Astrocyte of the hippocampus (primary cell): ENCODE results near the gene SLC9C1.

Experiments used
- DNase-seq: peaks from one replicate; pipeline ENCODE4 v3.0.0; 2011; ENCODE audit warnings: low read depth, low spot score

The SLC9C1 gene

DNA sequence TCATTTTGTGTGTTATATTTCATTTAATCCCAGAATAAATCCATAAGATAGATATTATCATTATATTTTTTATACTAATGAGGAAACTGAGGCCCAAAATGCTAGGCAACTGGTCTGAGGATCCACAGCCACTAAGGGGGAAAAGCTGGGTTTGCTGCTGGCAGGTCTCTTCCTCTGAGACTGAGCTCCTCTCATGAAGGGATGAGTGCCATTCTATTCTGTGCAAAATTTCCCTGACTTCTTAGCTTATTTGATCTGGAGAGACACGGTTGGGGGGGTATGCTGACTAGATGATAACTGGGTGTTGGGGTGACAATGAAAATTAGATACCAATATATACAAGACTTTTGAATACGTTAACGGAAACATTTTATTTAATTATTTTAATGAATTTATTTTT lies 162.9 kb downstream of the SLC9C1 start:
- DNase-seq, result no peak

GRCh38 chr3:112130638-112130993 lies 163.4 kb downstream of the SLC9C1 start:
- DNase-seq, result no peak

GRCh38 chr3:112129925-112130637 lies 163.9 kb downstream of the SLC9C1 start:
- DNase-seq, result no peak

- no peak for DNase-seq
Measured at GRCh38 chr3:112128843-112129727, 164.9 kb downstream of the SLC9C1 start.

DNA sequence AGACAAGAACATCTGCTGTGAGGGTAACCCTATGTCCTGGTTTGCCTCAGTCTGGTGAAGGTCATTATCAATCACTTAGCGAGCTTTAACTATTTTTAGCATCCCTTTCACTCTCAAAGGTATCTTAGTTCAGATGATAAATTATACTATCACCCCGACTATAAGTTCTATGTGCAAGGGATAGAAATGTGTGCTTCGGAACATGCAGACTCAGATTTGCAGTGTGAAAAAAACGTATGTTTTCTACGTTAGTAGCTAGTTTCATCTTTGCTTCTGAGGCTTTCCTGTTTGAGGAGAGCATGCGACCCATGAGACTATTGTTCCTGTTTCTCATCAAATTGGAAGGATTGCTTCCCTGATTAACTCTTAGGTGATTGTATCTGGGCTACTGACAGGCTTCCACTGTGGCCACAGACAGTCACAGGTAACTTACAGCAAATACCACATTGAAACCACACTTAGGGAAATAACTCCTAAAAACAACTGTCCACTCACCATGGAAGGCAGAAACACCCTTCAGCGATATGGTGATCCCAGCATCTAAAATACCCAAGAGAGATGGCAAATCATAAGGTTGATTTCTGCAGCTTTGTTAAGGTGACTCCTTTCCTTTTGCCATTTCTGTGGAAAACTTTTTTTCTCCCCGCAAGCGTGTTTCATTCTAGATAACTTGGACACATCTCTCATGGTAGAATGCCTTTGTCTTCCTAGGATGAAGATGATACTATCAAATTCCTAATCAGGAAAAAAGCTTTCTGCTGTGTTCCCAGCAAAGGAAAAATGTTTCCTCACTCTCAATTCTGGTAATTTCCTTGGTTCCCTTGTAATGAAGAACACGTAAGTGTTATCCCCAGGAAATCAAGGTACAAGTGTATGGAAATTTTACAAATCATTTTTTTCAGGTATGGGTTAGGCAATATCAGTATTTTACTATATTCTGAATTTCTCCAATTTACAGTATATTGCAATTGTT lies 166.2 kb downstream of the SLC9C1 start:
- no peak for DNase-seq

- DNase-seq, result peak; percentile 59
Measured at GRCh38 chr3:112126511-112126911, 167.5 kb downstream of the SLC9C1 start.

DNA sequence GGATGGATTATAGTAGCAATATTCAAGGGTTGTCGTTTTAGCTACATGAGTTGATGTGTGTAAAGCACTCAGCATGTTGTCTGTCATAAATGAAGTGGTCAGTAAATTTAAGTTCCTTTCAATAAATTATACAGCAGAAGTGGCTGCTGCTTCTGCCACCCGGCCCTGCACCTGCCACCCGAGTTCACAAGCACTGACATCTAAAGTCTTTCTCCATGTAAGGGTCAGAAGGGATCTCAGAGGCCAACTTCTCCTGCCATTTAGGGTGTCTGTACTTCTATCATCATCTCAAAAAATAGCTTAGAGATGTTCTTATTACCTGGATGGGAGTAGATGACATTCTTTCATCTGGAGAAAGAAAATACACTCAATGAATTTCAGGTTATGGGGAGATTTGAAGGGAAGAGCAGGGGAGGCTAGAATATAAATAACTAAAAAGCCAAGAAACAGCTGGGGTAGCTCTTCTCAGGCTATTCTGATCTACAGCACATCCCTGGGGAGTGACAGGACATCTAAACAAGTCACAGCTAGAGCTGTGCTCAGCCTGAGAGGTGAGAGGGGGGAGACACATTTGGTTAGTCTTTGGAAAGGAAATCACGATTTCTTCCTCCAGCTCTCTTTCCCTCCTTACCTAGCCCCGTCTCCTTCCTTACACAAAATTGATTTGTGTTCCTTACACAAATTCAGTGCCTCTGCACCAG lies 169.0 kb downstream of the SLC9C1 start:
- no peak for DNase-seq

DNA sequence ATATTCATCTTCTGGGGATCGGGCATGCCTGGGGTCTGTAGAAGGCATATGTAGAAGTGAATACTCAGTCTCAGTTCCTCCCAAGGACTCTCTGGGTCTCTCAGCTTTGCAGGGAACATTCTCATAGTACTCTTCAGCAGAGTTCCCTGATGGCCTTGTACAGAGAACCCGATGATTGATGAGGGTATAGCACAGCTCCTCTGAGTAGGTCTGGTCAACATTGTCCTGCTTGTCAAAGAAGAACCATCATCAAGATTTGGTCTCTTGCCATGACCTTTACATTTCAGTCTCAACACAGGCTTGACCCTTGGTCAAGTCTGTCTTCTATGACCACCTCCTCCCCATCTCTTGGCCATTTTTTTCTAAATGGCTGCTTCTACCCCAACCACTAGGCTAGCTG lies 170.5 kb downstream of the SLC9C1 start:
- DNase-seq, result no peak

DNA sequence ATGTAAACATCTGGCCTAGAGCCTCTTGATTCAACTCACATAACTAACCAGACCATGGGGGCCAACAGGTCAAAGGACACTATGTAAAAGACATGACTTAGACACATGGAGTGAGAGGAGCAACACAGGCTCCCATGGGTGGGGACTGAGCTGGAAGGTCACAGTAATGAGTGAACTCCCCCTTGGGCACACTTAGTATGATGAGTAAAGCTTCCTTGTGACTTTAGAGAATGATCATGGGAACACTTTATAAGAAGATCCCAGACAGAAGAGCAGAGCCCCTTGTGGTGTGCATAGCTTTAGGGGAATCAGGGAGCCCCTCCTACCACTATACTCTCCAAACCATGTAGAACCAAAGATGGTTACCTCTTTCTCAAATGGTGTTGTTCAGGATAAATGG lies 171.1 kb downstream of the SLC9C1 start:
- DNase-seq, result no peak

- DNase-seq, result no peak
Measured at GRCh38 chr3:112121577-112122547, 172.2 kb downstream of the SLC9C1 start.

GRCh38 chr3:112119962-112120836 lies 173.8 kb downstream of the SLC9C1 start:
- no peak for DNase-seq

- DNase-seq, result no peak
Measured at GRCh38 chr3:112117841-112118571, 176.0 kb downstream of the SLC9C1 start.

DNA sequence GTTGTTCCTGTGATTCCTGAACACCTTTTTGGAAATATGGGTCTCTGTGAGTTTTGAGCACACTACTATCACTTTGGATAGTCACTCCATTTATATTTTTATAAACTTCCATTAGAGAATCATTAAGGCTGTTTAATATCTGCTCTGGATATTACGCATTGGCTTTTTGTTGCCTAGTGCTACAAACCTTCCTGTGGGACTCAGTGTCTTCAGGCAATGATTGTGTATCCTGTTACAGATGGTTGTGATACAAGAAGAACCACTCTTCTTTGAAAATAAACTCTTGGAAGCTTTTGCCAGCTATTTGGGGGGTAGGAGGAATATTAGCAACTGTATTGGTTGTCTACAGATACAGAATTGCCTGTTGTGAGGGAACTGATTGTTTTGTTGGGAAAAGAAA lies 176.6 kb downstream of the SLC9C1 start:
- DNase-seq, result no peak

DNA sequence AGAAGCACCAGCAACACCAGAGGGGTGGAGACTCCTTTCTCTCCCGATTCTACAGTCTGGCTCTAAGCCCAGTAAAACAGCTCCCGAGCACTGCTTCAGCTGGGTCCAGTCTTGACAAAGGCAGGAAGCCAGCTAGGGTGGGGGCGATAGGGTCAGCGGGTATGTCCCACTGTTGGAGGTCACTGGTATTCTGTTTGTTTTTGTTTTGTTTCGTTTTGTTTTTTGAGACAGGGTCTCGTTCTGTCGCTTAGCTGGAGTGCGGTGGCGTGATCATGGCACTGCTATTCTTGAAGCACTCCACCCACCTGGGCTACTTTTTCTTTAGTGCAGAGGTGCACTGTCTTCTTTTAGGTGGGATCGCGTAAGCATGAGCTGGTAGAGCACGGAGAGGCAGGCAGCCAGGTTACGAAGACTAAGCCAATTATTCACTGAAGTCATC lies 177.2 kb downstream of the SLC9C1 start:
- no peak for DNase-seq

DNA sequence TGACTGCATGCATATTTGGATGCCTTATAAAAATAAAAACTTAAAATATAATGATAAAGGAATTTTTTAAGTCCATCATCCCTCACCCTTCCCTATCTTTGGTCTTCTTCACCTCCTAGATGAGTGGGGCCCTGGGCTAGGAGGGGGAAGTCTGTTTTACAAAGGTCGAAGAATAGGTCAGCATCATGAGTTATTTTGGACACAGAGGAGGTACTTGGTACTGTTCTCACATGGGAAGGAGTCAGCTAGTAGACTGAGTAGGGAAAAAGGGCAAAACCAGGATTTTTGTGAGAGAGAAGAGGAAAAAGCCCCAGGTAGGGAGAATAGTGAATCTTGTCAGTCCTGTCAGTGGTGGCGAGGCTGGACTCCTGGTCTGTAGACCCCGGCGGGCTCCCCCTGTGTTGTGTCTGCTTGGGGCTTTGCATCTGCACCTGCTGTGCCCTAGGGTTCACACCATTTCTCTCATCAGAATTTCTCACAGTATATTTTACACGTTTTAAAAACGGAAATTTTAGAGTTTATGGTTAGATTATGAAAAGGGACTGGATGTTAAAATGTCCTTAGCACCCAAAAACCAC lies 178.1 kb downstream of the SLC9C1 start:
- DNase-seq, result no peak

GRCh38 chr3:112115161-112115739 lies 178.8 kb downstream of the SLC9C1 start:
- no peak for DNase-seq

GRCh38 chr3:112114576-112115160 lies 179.3 kb downstream of the SLC9C1 start:
- no peak for DNase-seq
